ENCODE data around the gene HLA-DRB1. TPM values are rescaled to one million over a fixed set of nuclear protein-coding genes. Genes with fewer than 3 reads are reported as not detected.

Gene HLA-DRB1
- total RNA-seq, 1 donor from 2014 or later, result 25.5 TPM

DNA sequence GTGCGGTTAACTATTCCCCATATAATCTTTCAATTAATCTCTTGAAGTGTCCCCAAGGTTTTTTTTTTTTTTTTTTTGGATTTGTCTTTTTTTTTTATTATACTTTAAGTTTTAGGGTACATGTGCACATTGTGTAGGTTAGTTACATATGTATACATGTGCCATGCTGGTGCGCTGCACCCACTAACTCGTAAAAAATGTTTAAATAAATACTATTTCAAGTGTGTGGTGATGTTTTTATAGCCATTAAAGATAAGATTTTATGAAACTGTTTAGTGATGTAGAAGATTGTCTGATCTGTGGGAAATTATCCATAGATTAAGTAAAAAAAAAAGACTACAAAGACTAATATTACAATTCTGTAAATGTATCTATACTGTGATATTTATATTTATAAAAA lies 34.9 kb upstream of the HLA-DRB1 start:
- no peaks in the 10 kb centered on the region for H3K36me3 ChIP-seq
- H3K27me3 ChIP-seq, result no peaks in the 10 kb centered on the region
- intact Hi-C loops (cut with DNase I), result no loop called here
- DNase-seq (ENCODE audit: extremely low spot score in 2 of 2), result no peak
- no peaks in the 10 kb centered on the region for H3K4me1 ChIP-seq
- TF ChIP-seq POLR2AphosphoS5 (IDR thresholded peaks at IDR 0.05; ENCODE audit: insufficient read depth in 1 of 2, low read depth in 1 of 2), result no peak
- TF ChIP-seq POLR2A (IDR thresholded peaks at IDR 0.05), result no peak
- no peak overlapping the region for H3K27ac ChIP-seq
- no peak overlapping the region for H3K4me3 ChIP-seq
- no peaks in the 10 kb centered on the region for H3K9me3 ChIP-seq

GRCh38 chr6:32623693-32624092 lies 34.0 kb upstream of the HLA-DRB1 start:
- no peak overlapping the region for H3K27ac ChIP-seq
- no peaks in the 10 kb centered on the region for H3K9me3 ChIP-seq
- H3K4me1 ChIP-seq, result no peaks in the 10 kb centered on the region
- H3K4me3 ChIP-seq, result no peak overlapping the region
- DNase-seq (ENCODE audit: extremely low spot score in 2 of 2), result no peak
- H3K36me3 ChIP-seq, result no peaks in the 10 kb centered on the region
- TF ChIP-seq POLR2AphosphoS5 (IDR thresholded peaks at IDR 0.05; ENCODE audit: insufficient read depth in 1 of 2, low read depth in 1 of 2) (no peak), POLR2A (IDR thresholded peaks at IDR 0.05) (no peak)
- TF ChIP-seq, protein P1, sequence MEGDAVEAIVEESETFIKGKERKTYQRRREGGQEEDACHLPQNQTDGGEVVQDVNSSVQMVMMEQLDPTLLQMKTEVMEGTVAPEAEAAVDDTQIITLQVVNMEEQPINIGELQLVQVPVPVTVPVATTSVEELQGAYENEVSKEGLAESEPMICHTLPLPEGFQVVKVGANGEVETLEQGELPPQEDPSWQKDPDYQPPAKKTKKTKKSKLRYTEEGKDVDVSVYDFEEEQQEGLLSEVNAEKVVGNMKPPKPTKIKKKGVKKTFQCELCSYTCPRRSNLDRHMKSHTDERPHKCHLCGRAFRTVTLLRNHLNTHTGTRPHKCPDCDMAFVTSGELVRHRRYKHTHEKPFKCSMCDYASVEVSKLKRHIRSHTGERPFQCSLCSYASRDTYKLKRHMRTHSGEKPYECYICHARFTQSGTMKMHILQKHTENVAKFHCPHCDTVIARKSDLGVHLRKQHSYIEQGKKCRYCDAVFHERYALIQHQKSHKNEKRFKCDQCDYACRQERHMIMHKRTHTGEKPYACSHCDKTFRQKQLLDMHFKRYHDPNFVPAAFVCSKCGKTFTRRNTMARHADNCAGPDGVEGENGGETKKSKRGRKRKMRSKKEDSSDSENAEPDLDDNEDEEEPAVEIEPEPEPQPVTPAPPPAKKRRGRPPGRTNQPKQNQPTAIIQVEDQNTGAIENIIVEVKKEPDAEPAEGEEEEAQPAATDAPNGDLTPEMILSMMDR (IDR thresholded peaks at IDR 0.05), result no peak
- intact Hi-C loops (cut with DNase I), result no loop called here
- no peaks in the 10 kb centered on the region for H3K27me3 ChIP-seq

DNA sequence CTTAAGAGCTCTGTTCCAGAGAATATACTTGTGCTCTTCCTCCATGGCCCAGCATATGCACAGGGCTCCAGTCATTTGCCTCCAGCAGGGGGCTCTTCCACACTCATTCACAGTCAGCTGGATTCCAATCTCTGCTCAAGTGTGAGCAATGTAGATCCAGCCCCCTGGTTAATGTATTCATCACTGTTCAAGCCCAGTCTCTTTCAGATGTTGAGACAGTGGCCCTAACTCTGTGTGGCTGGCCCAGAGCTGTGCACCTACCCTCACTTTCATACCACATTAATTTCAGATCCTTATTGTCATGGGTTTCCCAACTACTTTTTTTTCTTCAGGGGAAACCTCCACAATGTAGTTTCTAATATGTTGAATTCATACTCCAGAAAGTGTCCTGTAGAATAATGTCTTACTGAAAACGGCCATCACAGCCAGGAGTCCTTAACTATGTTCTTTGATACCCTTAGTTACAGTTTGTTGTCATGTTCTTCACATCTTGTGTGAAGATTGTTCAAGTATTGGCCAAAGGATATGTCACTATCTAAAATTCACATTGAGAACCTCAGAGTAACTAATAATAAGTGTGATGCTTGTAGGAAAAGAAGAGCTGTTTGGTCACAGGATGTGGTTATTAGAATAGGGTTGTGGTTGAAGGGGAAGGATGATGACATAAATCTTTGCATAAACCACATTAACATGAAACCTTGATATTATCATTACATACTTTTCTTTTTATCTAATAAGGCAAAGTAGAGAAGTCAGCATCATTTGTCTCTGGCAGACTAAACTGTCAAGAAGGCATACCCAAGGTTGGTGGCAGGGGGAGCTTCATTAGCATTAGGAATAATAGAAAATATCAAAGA lies 33.1 kb upstream of the HLA-DRB1 start:
- Histone ChIP-seq H3K27ac (no peak overlapping the region), H3K36me3 (no peaks in the 10 kb centered on the region), H3K4me1 (no peaks in the 10 kb centered on the region), H3K27me3 (no peaks in the 10 kb centered on the region), H3K4me3 (no peak overlapping the region), H3K9me3 (no peaks in the 10 kb centered on the region)
- DNase-seq (ENCODE audit: extremely low spot score in 2 of 2), result no peak
- intact Hi-C loops (cut with DNase I), result no loop called here
- TF ChIP-seq POLR2A (IDR thresholded peaks at IDR 0.05) (no peak), POLR2AphosphoS5 (IDR thresholded peaks at IDR 0.05; ENCODE audit: insufficient read depth in 1 of 2, low read depth in 1 of 2) (no peak)
- TF ChIP-seq, protein P1 (IDR thresholded peaks at IDR 0.05), result no peak

DNA sequence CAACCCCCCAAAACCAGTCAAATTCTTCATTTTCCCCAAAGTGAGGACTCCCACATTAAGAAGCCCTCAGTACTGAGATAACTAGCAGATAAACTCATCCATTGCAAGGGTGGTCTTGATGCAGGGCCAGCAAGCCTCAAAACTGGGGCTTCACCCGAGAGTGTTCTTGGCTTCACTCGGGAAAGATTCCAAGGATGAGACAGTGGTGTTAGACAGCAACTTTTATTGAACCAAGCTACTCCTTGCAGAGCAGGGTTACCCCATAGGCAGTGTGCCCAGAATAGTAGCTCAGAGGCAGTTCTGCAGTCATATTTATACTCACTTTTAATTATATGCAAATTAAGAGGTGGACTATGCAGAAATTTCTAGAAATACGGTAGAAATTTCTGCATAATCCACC lies 31.7 kb upstream of the HLA-DRB1 start:
- H3K27me3 ChIP-seq, result no peaks in the 10 kb centered on the region
- intact Hi-C loops (cut with DNase I), result no loop called here
- H3K36me3 ChIP-seq, result no peaks in the 10 kb centered on the region
- no peaks in the 10 kb centered on the region for H3K4me1 ChIP-seq
- TF ChIP-seq, protein P1 (IDR thresholded peaks at IDR 0.05), result no peak
- no peak for TF ChIP-seq POLR2AphosphoS5 (IDR thresholded peaks at IDR 0.05; ENCODE audit: insufficient read depth in 1 of 2, low read depth in 1 of 2)
- no peak for TF ChIP-seq POLR2A (IDR thresholded peaks at IDR 0.05)
- no peak overlapping the region for H3K4me3 ChIP-seq
- H3K9me3 ChIP-seq, result no peaks in the 10 kb centered on the region
- no peak for DNase-seq (ENCODE audit: extremely low spot score in 2 of 2)
- H3K27ac ChIP-seq, result no peak overlapping the region

DNA sequence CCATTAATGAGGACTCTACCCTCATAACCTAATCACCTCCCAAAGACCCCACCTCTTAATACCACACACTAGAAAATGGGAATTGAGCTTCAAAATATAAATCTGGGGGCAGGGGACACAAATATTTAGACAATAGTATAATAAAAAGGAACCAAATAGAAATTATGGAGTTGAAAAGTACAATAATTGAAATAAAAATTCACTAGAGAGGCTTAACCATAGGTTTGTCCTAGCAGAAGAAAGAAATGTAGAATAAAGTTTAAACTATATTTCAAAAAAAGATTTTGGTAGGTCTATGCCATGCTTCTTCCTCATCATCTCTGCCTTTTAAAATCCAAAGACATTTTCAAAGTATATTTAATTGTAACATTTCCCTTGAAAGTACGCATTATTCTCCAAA lies 28.1 kb upstream of the HLA-DRB1 start:
- no peaks in the 10 kb centered on the region for H3K4me1 ChIP-seq
- no peak overlapping the region for H3K27ac ChIP-seq
- intact Hi-C loops (cut with DNase I), result no loop called here
- H3K9me3 ChIP-seq, result no peaks in the 10 kb centered on the region
- H3K4me3 ChIP-seq, result no peak overlapping the region
- no peaks in the 10 kb centered on the region for H3K27me3 ChIP-seq
- DNase-seq (ENCODE audit: extremely low spot score in 2 of 2), result no peak
- no peaks in the 10 kb centered on the region for H3K36me3 ChIP-seq
- no peak for TF ChIP-seq POLR2AphosphoS5 (IDR thresholded peaks at IDR 0.05; ENCODE audit: insufficient read depth in 1 of 2, low read depth in 1 of 2)
- no peak for TF ChIP-seq POLR2A (IDR thresholded peaks at IDR 0.05)
- TF ChIP-seq, protein P1 (IDR thresholded peaks at IDR 0.05), result no peak
